ENCODE data around the gene SEMA4D. TPM values are rescaled to one million over a fixed set of nuclear protein-coding genes. Genes with fewer than 3 reads are reported as not detected.

SEMA4D gene
- total and polyA plus RNA-seq, 12 donors: 2.3 to 51.0 (median 20.2) TPM

DNA sequence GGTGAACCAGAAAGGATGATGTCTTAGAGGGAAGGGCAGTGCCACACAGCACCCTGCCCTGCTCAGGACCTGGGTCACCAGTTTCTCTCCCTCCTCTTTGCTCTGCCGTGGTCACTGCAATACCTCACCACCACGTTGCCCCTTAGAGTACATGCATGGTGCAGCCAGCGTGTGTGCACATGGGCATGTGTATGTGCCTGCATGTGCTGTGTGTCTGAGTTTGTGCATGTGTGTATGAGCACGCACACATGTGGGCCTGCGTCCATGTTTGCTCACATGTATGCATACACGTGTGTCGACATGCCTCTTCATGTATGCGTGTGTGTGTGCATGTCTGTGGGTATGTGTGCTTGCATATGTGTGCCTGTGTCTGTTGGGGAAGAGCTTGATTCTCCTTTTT is 41.5 kb upstream of the SEMA4D start:
- ATAC-seq (no peak), DNase-seq (no peak)
- Histone ChIP-seq H3K27me3 (no peaks in the 10 kb centered on the region), H3K27ac (peak overlapping the region in 1 of 10 donors; percentile 26), H3K4me3 (no peak overlapping the region), H3K36me3 (no peaks in the 10 kb centered on the region), H3K9me3 (no peaks in the 10 kb centered on the region), H3K4me1 (peaks cover 0 to 39% (median 0%) of the 10 kb centered on the region in 9 donors)
- intact Hi-C loops (cut with DNase I): loop anchor here in 2 of 10 donors (5.0 kb wide), 2 partner anchors 72 to 77 kb away; no protein-coding TSS in a partner anchor
- TF ChIP-seq, protein P1, sequence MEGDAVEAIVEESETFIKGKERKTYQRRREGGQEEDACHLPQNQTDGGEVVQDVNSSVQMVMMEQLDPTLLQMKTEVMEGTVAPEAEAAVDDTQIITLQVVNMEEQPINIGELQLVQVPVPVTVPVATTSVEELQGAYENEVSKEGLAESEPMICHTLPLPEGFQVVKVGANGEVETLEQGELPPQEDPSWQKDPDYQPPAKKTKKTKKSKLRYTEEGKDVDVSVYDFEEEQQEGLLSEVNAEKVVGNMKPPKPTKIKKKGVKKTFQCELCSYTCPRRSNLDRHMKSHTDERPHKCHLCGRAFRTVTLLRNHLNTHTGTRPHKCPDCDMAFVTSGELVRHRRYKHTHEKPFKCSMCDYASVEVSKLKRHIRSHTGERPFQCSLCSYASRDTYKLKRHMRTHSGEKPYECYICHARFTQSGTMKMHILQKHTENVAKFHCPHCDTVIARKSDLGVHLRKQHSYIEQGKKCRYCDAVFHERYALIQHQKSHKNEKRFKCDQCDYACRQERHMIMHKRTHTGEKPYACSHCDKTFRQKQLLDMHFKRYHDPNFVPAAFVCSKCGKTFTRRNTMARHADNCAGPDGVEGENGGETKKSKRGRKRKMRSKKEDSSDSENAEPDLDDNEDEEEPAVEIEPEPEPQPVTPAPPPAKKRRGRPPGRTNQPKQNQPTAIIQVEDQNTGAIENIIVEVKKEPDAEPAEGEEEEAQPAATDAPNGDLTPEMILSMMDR (IDR thresholded peaks at IDR 0.05): no peak
- WGBS, 2 donors: 92% methylated on average over 8 of the region's 8 CpGs

- DNase-seq: no peak
- WGBS, 2 donors: 94 to 96% methylated on average over 9 of the region's 9 CpGs
- Histone ChIP-seq H3K4me1 (peaks cover 0 to 39% (median 0%) of the 10 kb centered on the region in 9 donors), H3K27me3 (no peaks in the 10 kb centered on the region), H3K27ac (peak overlapping the region in 1 of 10 donors; percentile 26), H3K36me3 (no peaks in the 10 kb centered on the region), H3K9me3 (no peaks in the 10 kb centered on the region), H3K4me3 (no peak overlapping the region)
- no peak for ATAC-seq
- TF ChIP-seq, protein P1 (IDR thresholded peaks at IDR 0.05): no peak
- intact Hi-C loops (cut with DNase I): loop anchor here in 2 of 10 donors (5.0 kb wide), 2 partner anchors 72 to 77 kb away; no protein-coding TSS in a partner anchor
Observed at GRCh38 chr9:89538871-89539270, 41.0 kb upstream of the SEMA4D start.

- Histone ChIP-seq H3K4me1 (peaks cover 0 to 44% (median 0%) of the 10 kb centered on the region in 9 donors), H3K36me3 (no peaks in the 10 kb centered on the region), H3K4me3 (no peak overlapping the region), H3K27me3 (no peaks in the 10 kb centered on the region), H3K9me3 (no peaks in the 10 kb centered on the region), H3K27ac (peak overlapping the region in 1 of 10 donors; percentile 88)
- intact Hi-C loops (cut with DNase I): loop anchor here in 2 of 10 donors (5.0 kb wide), 2 partner anchors 70 to 75 kb away; no protein-coding TSS in a partner anchor
- TF ChIP-seq, protein P1 (IDR thresholded peaks at IDR 0.05): no peak
- 76 to 77% methylated on average over 4 of the region's 4 CpGs for WGBS, 2 donors
- DNase-seq (no peak), ATAC-seq (no peak)
Observed at GRCh38 chr9:89537166-89537565, 39.3 kb upstream of the SEMA4D start.

DNA sequence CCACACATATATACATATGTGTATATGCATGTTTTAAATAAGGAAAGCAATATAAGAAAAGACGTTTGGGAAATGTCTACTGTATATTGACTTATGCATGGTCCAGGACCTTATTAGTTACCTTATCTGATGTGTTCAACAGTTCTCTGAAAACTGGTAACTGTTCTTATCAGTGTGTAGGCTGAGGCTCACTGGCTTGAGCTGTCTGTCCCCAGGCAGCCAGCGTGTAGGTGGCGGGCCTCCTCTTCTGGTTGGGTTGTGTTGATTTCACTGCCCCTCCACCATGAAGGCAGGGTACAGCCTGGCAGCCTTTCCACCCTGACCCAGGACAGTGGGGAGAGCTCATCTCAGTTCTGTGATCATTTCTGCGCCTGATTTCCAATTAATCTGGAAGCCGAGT is 38.7 kb upstream of the SEMA4D start:
- ATAC-seq: no peak
- intact Hi-C loops (cut with DNase I): loop anchor here in 2 of 10 donors (5.0 kb wide), 2 partner anchors 69 to 74 kb away; no protein-coding TSS in a partner anchor
- H3K4me3 ChIP-seq: no peak overlapping the region
- TF ChIP-seq, protein P1 (IDR thresholded peaks at IDR 0.05): no peak
- peaks cover 0 to 48% (median 0%) of the 10 kb centered on the region in 9 donors for H3K4me1 ChIP-seq
- no peaks in the 10 kb centered on the region for H3K36me3 ChIP-seq
- H3K27me3 ChIP-seq: no peaks in the 10 kb centered on the region
- DNase-seq: no peak
- peak overlapping the region in 1 of 10 donors; percentile 88 for H3K27ac ChIP-seq
- no peaks in the 10 kb centered on the region for H3K9me3 ChIP-seq
- 83 to 86% methylated on average over 5 of the region's 5 CpGs for WGBS, 2 donors

All from heart right ventricle (tissue), 16 donors.